Measurements from ENCODE around the gene DLGAP1.

The DLGAP1 gene

DNA sequence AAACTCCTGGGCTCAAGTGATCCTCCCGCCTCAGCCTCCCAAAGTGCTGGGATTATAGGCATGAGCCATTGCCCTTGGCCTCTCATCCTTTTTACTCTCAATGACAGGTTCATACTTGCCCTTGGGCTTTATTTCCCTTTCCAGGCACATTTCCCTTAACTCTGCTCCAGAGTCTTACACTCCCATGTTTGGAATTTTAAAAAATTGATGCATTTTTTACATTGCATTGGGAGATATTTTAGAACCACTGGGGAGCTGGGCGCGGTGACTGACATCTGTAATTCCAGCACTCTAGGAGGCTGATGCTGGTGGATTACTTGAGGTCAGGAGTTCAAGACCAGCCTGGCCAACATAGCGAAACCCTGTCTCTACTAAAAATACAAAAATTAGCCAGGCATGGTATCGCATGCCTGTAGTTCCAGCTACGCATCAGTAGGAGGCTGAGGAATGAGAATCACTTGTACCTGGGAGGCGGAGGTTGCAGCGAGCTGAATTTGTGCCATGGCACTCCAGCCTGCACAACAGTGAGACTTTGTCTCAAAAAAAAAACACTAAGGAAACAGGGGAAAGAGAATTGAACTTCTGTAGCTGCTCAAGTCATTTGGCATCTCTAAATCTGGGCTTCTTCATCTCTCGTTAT lies 986.9 kb downstream of the DLGAP1 start:
- TF ChIP-seq FOXK2 (IDR thresholded peaks at IDR 0.05) (no peak), TARDBP (IDR thresholded peaks at IDR 0.05) (no peak), LEF1 (IDR thresholded peaks at IDR 0.05; ENCODE audit: borderline replicate concordance) (no peak), ZNF384 (IDR thresholded peaks at IDR 0.05) (no peak), CTBP1 (IDR thresholded peaks at IDR 0.05; ENCODE audit: borderline replicate concordance) (no peak), FOXA1 (IDR thresholded peaks at IDR 0.05) (no peak), BHLHE40 (IDR thresholded peaks at IDR 0.05; ENCODE audit: borderline replicate concordance) (no peak), SP1 (IDR thresholded peaks at IDR 0.05) (no peak), HDGF (IDR thresholded peaks at IDR 0.05; ENCODE audit: borderline replicate concordance) (no peak)
- TF ChIP-seq, protein P1, sequence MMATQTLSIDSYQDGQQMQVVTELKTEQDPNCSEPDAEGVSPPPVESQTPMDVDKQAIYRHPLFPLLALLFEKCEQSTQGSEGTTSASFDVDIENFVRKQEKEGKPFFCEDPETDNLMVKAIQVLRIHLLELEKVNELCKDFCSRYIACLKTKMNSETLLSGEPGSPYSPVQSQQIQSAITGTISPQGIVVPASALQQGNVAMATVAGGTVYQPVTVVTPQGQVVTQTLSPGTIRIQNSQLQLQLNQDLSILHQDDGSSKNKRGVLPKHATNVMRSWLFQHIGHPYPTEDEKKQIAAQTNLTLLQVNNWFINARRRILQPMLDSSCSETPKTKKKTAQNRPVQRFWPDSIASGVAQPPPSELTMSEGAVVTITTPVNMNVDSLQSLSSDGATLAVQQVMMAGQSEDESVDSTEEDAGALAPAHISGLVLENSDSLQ (IDR thresholded peaks at IDR 0.05) = no peak
- ChIA-PET POLR2A (no interaction called here), CTCF (interaction anchor here (1.0 kb wide), 1 partner anchor 10 kb away, joined by 3 read pairs; no protein-coding TSS in a partner anchor)
- no peak for DNase-seq (ENCODE audit: extremely low spot score)

DNA sequence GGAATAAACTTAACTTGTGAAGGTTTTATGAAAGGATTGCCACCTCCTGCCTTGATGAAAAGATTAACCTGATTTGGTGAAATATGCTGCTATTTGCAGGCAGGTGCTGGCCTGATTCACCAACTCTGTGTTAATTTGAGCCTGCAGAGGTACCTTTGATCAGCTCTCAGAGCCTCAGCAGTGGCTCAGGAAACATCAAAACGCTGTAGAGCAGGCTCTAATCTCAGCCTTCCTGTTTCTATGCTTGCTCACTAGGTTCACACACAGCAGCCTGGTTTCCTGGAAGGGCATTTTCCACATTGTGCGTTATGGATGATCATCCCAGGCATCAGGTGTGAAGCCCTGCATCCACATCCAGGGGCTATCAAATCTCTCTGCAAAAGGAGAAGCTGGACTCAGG lies 988.2 kb downstream of the DLGAP1 start:
- ChIA-PET POLR2A (no interaction called here), CTCF (interaction anchor here (0.5 to 1.0 kb wide), 3 partner anchors 10 to 199 kb away, joined by 3 to 4 read pairs (median 3); no protein-coding TSS in a partner anchor)

DNA sequence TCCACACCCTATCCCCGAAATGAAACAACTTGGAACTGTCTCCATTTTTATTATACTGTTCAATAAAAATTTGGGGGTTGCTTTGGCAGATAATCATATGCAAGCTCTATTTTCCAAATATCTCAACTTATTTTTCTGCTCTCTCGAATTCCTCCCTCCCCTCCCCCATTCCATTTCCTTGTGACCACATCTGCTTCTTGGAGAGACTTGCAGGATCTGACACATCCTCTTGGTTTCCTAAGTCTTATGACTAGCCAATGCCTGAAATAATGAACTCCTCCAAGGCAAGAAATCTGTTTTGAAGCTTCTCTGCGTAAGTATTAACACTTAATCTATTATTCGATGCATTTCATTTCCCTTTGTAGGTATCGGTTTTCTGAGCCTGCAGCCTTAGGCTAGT lies 989.1 kb downstream of the DLGAP1 start:
- TF ChIP-seq SUZ12 (IDR thresholded peaks at IDR 0.05) (no peak), TARDBP (IDR thresholded peaks at IDR 0.05) (no peak), LEF1 (IDR thresholded peaks at IDR 0.05; ENCODE audit: borderline replicate concordance) (no peak), CTBP1 (IDR thresholded peaks at IDR 0.05; ENCODE audit: borderline replicate concordance) (no peak), FOXM1 (IDR thresholded peaks at IDR 0.05; ENCODE audit: borderline replicate concordance) (no peak), HDGF (IDR thresholded peaks at IDR 0.05; ENCODE audit: borderline replicate concordance) (no peak)
- no peak for DNase-seq (ENCODE audit: extremely low spot score)
- ChIA-PET CTCF (interaction anchor here (1.0 kb wide), 1 partner anchor 16 kb away, joined by 3 read pairs; no protein-coding TSS in a partner anchor), POLR2A (no interaction called here)

More for the DNA sequence above, 988.2 kb downstream of the DLGAP1 start:
- DNase-seq (ENCODE audit: extremely low spot score) = no peak
- TF ChIP-seq LEF1 (IDR thresholded peaks at IDR 0.05; ENCODE audit: borderline replicate concordance) (no peak), FOXM1 (IDR thresholded peaks at IDR 0.05; ENCODE audit: borderline replicate concordance) (no peak), SP1 (IDR thresholded peaks at IDR 0.05) (no peak)

DNA sequence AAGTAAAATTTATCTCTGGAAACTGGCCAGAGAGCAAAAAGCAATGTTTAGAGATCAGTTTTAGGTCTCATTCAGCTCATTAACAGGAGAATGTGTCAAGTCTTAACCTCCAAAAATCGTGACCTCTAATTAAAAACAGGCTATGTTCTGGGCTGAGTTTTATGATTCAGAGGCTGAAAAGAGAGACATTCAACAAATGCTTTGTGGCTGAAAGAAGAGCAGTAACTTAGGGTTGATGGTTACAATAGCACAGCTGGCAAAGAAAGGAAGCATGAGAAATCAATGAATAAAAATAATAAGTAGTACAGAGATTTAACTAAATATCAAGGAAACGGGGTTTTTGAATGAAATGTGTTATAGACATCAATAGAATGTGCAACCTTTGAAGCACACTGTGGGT lies 992.1 kb downstream of the DLGAP1 start:
- POLR2A ChIA-PET = interaction anchor here (1.6 kb wide), 1 partner anchor 10 kb away, joined by 4 read pairs; no protein-coding TSS in a partner anchor
- CTCF ChIA-PET = no interaction called here
- no peak for DNase-seq (ENCODE audit: extremely low spot score)
- TF ChIP-seq L3MBTL2 (conservative IDR thresholded peaks at IDR 0.05) = no peak
- no peak for TF ChIP-seq HDGF (IDR thresholded peaks at IDR 0.05; ENCODE audit: borderline replicate concordance)
- TF ChIP-seq FOXK2 (IDR thresholded peaks at IDR 0.05) = no peak
- no peak for TF ChIP-seq ZNF384 (IDR thresholded peaks at IDR 0.05)
- TF ChIP-seq SUZ12 (IDR thresholded peaks at IDR 0.05) = no peak
- no peak for TF ChIP-seq ELF4 (IDR thresholded peaks at IDR 0.05)
- TF ChIP-seq FOXA1 (IDR thresholded peaks at IDR 0.05) = no peak
- no peak for TF ChIP-seq FOXM1 (IDR thresholded peaks at IDR 0.05; ENCODE audit: borderline replicate concordance)
- no peak for TF ChIP-seq CTBP1 (IDR thresholded peaks at IDR 0.05; ENCODE audit: borderline replicate concordance)
- TF ChIP-seq NFRKB (IDR thresholded peaks at IDR 0.05) = no peak
- TF ChIP-seq BHLHE40 (IDR thresholded peaks at IDR 0.05; ENCODE audit: borderline replicate concordance) = no peak
- no peak for TF ChIP-seq LEF1 (IDR thresholded peaks at IDR 0.05; ENCODE audit: borderline replicate concordance)
- no peak for TF ChIP-seq TARDBP (IDR thresholded peaks at IDR 0.05)
- no peak for TF ChIP-seq SP1 (IDR thresholded peaks at IDR 0.05)
- TF ChIP-seq, protein P1 (IDR thresholded peaks at IDR 0.05) = no peak

DNA sequence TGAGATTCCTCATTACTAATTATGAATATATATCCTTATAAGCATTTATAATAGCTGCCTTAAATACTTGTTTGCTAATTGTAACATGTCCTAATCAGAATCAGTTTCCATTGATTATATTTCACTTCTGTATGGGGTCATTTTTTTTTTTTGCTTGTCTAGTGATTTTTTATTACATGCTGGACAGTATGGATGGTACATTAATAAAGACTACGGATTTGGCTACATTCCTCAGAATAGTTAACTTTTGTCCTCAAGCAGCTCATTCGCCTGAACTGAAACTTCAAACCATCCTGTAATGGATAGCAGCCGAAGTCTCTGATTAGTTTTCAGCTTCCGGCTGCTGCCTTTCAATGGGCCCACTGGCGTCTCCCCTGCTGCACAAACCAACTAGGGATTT lies 993.4 kb downstream of the DLGAP1 start:
- CTCF ChIA-PET = no interaction called here
- no peak for TF ChIP-seq FOXK2 (IDR thresholded peaks at IDR 0.05)
- TF ChIP-seq L3MBTL2 (conservative IDR thresholded peaks at IDR 0.05) = no peak
- TF ChIP-seq HDGF (IDR thresholded peaks at IDR 0.05; ENCODE audit: borderline replicate concordance) = no peak
- DNase-seq (ENCODE audit: extremely low spot score) = no peak
- POLR2A ChIA-PET = interaction anchor here (1.6 kb wide), 1 partner anchor 9 kb away, joined by 4 read pairs; no protein-coding TSS in a partner anchor

DNA sequence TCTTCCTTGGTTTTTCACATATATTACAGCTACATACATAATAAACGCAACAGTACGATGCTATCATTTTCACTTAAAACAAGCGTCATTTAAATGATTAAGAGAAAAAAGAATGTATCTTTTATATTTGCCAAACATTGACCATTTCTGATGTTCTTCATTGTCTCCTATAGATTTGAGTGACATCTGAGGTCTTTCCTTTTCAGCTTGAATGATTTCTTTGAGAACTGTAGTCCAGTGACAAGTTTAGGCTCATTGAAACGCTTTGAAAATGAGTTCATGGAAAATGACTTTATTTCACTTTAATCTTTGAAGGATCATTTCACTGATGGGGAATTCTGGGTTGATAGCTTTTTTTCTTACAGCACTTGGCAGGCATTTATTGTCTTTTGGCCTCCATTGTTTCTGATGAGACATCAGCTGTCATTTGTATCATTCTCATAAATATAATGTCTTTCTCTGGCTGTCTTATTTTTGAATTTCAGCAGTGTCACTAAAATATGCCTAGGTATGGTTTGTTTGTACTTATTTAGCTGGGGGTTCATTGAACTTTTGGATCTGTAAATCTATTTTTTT lies 994.2 kb downstream of the DLGAP1 start:
- ChIA-PET POLR2A (no interaction called here), CTCF (no interaction called here)
- no peak for TF ChIP-seq ARNT (IDR thresholded peaks at IDR 0.05)
- TF ChIP-seq FOXK2 (IDR thresholded peaks at IDR 0.05) = no peak
- no peak for TF ChIP-seq NFRKB (IDR thresholded peaks at IDR 0.05)
- TF ChIP-seq ZNF384 (IDR thresholded peaks at IDR 0.05) = no peak
- TF ChIP-seq LEF1 (IDR thresholded peaks at IDR 0.05; ENCODE audit: borderline replicate concordance) = no peak
- TF ChIP-seq, protein P1 (IDR thresholded peaks at IDR 0.05) = no peak
- DNase-seq (ENCODE audit: extremely low spot score) = no peak
